Dorsolateral prefrontal cortex (tissue), 118 donors: Measurements from ENCODE around the gene TAL1. TPM values are rescaled to one million over a fixed set of nuclear protein-coding genes. Genes with fewer than 3 reads are reported as not detected.

Experiments used
- total RNA-seq, 120 experiments: library from RNA; stranded (reverse); gene quantifications; one replicate each; pipeline versions ENCODE4 v1.2.3 to v1.2.4, GENCODE V29; 2022

The TAL1 gene
- total RNA-seq, 120 experiments from 2014 or later: 1.4 to 13.7 (median 5.1) TPM

Other genes starting within 250 kb of the TAL1 start
- gene CYP4X1, start 208.6 kb downstream of the TAL1 start, total RNA-seq: 10 to 100 TPM in 116 of 120 experiments, 1 to 10 TPM in 4; 7.2 to 37.1 (median 22.6) TPM
- 1 to 10 TPM; 1.1 to 5.1 (median 2.4) TPM for gene CYP4Z1, start 165.0 kb downstream of the TAL1 start, total RNA-seq
- 1 to 10 TPM in 9 of 120 experiments, under 1 TPM in 93, not detected in 18; 0.18 to 1.3 (median 0.47) TPM for gene CYP4A22, start 94.8 kb downstream of the TAL1 start, total RNA-seq
- 1 to 10 TPM in 9 of 120 experiments, under 1 TPM in 11, not detected in 100; 0.60 to 2.1 (median 0.99) TPM for gene PDZK1IP1, start 42.2 kb downstream of the TAL1 start, total RNA-seq
- 1 to 10 TPM; 2.2 to 7.9 (median 4.2) TPM for gene STIL, start 81.9 kb upstream of the TAL1 start, total RNA-seq
- gene CMPK1, start 101.6 kb upstream of the TAL1 start, total RNA-seq: 10 to 100 TPM; 51.5 to 90.1 (median 72.7) TPM
- gene FOXE3, start 184.1 kb upstream of the TAL1 start, total RNA-seq: under 1 TPM in 47 of 120 experiments, not detected in 73; 0.19 to 0.78 (median 0.37) TPM
- gene FOXD2, start 205.8 kb upstream of the TAL1 start, total RNA-seq: 1 to 10 TPM in 7 of 120 experiments, under 1 TPM in 72, not detected in 41; 0.09 to 2.0 (median 0.25) TPM